NOMO-1 treated with dmso at 0.1 percent for 144 hours (cell line): ENCODE results near the gene KLK13.

ENCODE experiments used
- DNase-seq: peaks from one replicate; lab custom pipeline; 2025; ENCODE audit not compliant: unreplicated experiment; lab: John Stamatoyannopoulos, UW

The KLK13 gene

DNA sequence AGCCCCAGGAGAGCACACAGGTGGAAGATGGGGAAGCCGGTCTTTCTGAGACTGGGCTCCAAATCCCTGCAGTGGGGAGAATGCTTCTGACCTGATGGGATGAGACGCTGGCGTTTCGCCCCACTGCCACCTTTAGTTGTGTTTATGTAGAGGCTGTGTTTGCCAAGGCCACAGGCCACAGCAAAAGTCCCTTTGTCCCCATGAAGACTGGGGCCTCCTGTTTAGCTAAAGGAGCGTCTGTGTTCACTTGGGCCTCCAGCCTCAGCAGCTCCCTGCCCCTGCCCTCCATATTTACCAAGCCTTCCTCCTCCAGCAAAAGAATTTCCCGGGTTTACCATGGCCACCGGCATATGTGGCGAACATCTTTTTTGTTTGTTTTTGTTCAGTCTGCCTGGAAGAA, 28.2 kb upstream of the KLK13 start:
- no peak for DNase-seq

DNA sequence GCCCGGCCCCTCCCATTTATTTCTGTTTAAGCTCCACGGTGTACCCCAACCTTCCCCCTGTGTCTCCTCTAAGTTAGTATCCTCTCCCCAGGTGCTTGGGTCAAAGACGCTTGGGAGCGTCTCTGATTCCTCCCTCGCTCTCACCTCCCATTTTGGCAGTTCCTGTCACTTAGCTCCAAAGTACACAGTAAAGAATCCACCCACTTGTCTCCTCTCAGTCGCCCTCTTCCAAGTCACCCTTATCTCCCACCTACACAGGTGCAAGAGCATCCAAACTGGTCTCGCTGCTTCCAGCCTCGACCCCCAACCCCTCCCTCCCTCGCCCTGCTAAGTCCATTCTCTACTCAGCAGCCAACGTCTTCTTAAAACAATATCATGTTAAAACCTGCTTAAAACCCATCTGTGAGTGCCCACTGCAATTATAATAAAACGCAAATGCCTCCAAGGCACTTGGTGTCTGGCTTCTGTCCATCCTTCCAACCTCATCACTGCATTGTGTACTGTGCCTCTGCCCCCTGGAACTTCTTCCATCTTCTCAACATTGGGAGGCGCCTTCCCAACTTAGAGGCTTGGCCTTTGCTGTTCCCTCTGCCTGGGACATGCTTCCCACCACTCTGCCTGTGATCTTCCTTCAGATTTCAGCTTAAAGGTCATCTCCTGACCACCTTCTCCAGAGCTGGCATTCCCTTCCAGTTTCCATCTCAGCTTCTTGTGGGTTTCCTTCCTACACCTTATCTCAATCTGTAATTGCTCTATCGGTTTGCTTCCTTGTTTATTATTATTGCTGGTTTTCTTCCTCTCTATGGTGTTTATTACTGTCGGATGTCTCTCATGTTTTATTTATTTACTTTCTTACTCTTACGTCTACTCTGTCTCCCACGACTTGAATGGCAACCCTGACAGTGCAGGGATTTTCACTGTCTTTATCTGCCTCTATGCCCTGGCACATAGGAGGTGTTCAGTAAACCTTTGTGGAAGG, 27.3 kb upstream of the KLK13 start:
- no peak for DNase-seq

GRCh38 chr19:51091126-51091525, 26.2 kb upstream of the KLK13 start:
- no peak for DNase-seq

DNA sequence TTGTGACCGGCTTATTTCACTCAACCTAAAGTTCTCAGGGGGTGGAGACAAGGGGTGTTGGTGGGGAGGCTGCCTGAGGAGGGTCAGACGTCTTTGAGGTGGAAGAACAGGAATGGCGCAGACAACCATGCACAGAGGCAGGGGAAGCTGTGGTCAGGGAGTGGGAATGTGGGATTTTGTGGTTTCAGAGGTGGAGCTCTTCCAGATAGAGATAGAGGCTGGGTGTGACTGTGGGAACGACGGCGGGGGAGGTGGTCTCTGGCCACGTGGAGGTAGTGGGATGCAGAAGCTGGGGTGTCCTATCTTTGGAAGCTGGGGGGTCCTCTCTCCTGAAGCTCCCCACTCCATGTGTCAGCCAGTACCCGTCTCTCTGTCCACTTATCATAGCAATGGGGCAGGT, 25.6 kb upstream of the KLK13 start:
- no peak for DNase-seq

GRCh38 chr19:51089786-51090185, 24.9 kb upstream of the KLK13 start:
- no peak for DNase-seq

DNA sequence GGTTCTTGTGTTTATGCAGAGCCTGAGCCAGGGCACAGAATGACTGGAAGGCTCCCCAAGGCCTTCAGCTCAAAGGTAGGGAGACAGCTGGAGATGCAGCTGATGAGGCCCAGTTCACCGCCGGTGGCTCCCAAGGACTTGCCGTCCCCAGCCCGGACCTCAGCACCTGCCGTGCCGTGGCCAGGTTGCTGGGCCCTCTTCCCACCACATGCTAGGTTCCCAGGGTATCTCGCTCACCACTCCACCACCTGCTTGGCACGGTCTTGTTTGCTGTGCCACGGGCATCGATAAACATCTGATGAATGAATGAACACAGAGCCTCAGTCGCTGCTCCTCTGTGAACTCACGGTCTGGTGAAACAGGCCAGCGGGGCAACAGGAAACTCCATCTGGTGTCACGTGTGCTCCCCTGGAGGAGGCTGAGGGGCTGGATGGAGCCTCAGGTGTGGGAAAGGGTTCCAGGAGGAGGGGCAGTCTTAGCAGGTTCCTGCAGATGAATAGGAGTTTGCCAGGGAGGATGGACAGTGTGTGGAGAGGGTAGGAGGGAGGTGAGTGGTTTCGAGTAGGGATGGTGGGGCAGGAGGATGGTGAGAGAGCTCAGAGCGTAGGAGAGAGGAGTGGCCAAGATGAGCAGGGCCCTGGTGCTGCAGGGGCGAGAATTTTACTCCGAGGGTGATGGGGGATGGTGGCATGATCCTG, 21.4 kb upstream of the KLK13 start:
- no peak for DNase-seq

GRCh38 chr19:51084505-51084904, 19.6 kb upstream of the KLK13 start:
- DNase-seq: no peak

- no peak for DNase-seq
Measured at GRCh38 chr19:51083783-51084182, 18.9 kb upstream of the KLK13 start.

GRCh38 chr19:51083181-51083580, 18.3 kb upstream of the KLK13 start:
- DNase-seq: no peak

DNA sequence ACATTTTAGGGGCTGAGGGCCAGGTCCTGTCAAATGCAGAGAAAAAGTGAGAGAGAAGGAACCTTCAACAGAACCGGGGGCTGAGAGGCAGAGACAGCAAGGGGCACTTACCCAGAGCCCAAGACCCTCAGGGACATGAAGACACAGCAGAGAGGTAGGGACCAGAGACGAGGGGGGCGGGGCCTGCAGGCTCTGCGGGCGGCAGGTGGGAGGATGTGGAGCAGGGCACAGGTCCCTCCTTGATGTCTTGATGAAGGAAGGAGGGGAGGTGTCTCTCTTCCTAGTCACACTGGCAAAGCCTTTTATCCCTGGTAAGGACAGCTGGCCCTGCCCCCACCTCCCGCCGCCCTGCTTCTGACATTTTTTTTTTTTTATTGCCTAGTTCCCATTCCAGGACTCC, 17.7 kb upstream of the KLK13 start, which contains the start of gene KLK14:
Gene KLK14, minus strand, starts transcription at position 277 of the 400 bp plus-strand sequence. Its CDS starts 273 bp downstream, at position 4.
- no peak for DNase-seq

- DNase-seq: no peak
Measured at GRCh38 chr19:51081476-51081875, 16.6 kb upstream of the KLK13 start.

DNA sequence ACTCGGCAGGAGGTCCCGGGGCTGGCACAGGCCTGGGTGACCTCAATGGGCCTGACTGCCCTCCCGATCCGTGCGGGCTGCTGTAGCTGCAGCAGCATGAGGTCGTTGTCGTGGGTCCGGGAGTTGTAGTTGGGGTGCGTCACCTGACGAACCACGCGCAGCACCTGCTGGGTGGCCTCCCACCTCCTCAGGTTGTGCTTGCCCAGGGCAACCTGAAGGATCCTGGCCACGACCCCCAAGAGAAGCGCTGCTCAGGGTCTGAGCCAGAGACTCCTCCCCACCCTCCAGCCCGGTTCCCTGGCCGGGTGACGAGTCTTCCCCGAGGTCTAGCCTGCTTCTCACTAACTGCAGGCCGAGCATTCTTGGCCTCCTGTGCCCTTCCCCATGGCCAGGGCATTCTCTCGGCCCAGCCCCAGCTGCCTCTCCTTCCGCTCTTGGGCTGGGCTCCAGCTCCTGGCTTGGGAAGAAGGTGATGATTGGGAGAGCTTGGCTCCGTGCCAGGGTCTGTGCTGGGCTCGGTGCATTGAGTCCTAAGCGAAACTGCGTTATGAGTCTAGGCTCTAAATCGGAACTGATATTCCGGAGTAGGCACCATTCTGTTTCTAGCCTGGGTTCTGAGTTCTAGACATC, 14.7 kb upstream of the KLK13 start:
- no peak for DNase-seq

- no peak for DNase-seq
Measured at GRCh38 chr19:51078731-51079130, 13.8 kb upstream of the KLK13 start.

GRCh38 chr19:51078104-51078503, 13.2 kb upstream of the KLK13 start:
- no peak for DNase-seq

- DNase-seq: no peak
Measured at GRCh38 chr19:51076631-51077213, 11.8 kb upstream of the KLK13 start.

GRCh38 chr19:51075998-51076397, 11.1 kb upstream of the KLK13 start:
- no peak for DNase-seq

GRCh38 chr19:51071095-51071405, 6.2 kb upstream of the KLK13 start:
- no peak for DNase-seq

GRCh38 chr19:51070334-51071094, 5.6 kb upstream of the KLK13 start:
- DNase-seq: no peak

DNA sequence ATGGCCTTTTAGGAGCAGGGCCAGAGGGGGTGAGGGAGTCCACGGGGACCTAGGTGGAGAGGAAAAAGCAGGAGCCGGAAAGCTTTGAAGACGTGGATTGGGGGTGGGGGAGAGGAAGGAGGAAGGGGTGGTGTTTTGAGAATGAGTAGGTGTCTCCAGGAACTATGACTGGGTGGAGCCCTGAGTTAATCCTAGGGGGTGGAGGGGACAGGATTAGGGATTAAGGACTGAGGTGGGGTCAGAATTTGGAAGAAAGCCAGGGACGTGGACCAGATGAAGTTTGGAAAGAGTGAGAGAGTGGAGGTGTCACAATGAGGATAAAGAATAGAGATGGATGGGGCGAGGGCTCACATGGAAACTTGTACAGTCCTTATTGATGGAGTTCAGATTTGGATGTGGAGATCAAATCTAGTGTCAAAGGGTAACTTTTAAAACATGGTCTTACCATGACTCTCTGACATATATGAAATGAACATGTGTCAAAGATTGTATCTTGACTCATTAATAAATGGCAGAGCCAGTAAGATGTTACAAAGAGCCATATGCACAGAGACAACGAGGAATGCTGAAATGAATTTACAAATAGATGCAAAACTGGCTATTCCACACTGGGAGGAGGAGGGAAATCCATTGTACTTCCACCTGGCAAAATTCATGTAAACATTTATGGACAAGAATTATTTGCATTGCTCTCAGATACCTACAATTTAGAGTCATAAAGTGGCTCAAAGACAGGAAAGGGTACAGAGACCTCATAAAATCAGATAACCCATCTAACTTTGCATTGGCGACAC, 1.7 kb upstream of the KLK13 start:
- DNase-seq: no peak
